SHP77 treated with DMSO at 0.1 percent for 48 hours (cell line): ENCODE measurements around the gene ARHGAP9.
"Not testable (repeated sequence)": the region's sequence is repeated elsewhere in the genome, so short reads cannot be mapped to it uniquely, and the experiment has no call there.

Experiments
- DNase-seq: peaks from one replicate; lab custom pipeline; 2025; lab: John Stamatoyannopoulos, UW

ARHGAP9 gene

GRCh38 chr12:57456737-57457490 is 22.8 kb downstream of the ARHGAP9 start:
- DNase-seq, result no peak

GRCh38 chr12:57456145-57456700 is 23.4 kb downstream of the ARHGAP9 start:
- DNase-seq, result no peak

GRCh38 chr12:57455374-57456144 is 24.1 kb downstream of the ARHGAP9 start:
- DNase-seq, result no peak

- DNase-seq, result peak; percentile 73
These were observed 24.9 kb downstream of the ARHGAP9 start, which contains the start of gene INHBE for GRCh38 chr12:57454566-57455373. Gene INHBE (plus strand): TSS chr12:57455307. CDS start chr12:57455537, 230 bp downstream.

GRCh38 chr12:57454213-57454565 is 25.5 kb downstream of the ARHGAP9 start:
- no peak for DNase-seq

GRCh38 chr12:57452937-57453509 is 26.6 kb downstream of the ARHGAP9 start:
- peak; percentile 52 for DNase-seq

- DNase-seq, result no peak
These were observed 27.3 kb downstream of the ARHGAP9 start for GRCh38 chr12:57452181-57452936.

- DNase-seq, result no peak
These were observed 28.4 kb downstream of the ARHGAP9 start for GRCh38 chr12:57451233-57451778.

- DNase-seq, result no peak
These were observed 29.6 kb downstream of the ARHGAP9 start for GRCh38 chr12:57450057-57450456.

- DNase-seq, result no peak
These were observed 30.3 kb downstream of the ARHGAP9 start for GRCh38 chr12:57449375-57449774.

GRCh38 chr12:57448669-57449068 is 31.0 kb downstream of the ARHGAP9 start:
- no peak for DNase-seq

GRCh38 chr12:57446292-57446960 is 33.2 kb downstream of the ARHGAP9 start:
- no peak for DNase-seq

- no peak for DNase-seq
These were observed 34.9 kb downstream of the ARHGAP9 start for GRCh38 chr12:57444744-57445143.

GRCh38 chr12:57444337-57444736 is 35.3 kb downstream of the ARHGAP9 start:
- DNase-seq, result not testable (repeated sequence)

- DNase-seq, result no peak
These were observed 37.7 kb downstream of the ARHGAP9 start for GRCh38 chr12:57441846-57442427.

GRCh38 chr12:57441393-57441792 is 38.3 kb downstream of the ARHGAP9 start:
- not testable (repeated sequence) for DNase-seq

GRCh38 chr12:57439762-57440266 is 39.9 kb downstream of the ARHGAP9 start:
- no peak for DNase-seq

GRCh38 chr12:57438400-57438799 is 41.3 kb downstream of the ARHGAP9 start:
- DNase-seq, result no peak

- no peak for DNase-seq
These were observed 44.4 kb downstream of the ARHGAP9 start for GRCh38 chr12:57435293-57435692.
